ENCODE results near the gene TRPC5OS.

Gene TRPC5OS
- 0 to 0.21 reads per million in 2 donors for total RNA-seq

GRCh38 chrX:111875881-111876280 is at the start of gene TRPC5OS:
Gene TRPC5OS (plus strand): TSS chrX:111876181. CDS start chrX:111901850, 25,669 bp downstream.
- DNase-seq: no peak

- DNase-seq: no peak
Observed at GRCh38 chrX:111829345-111829744, 46.6 kb upstream of the TRPC5OS start.

- no peak for DNase-seq
Observed at GRCh38 chrX:111830571-111830970, 45.4 kb upstream of the TRPC5OS start.

GRCh38 chrX:111831343-111831742 is 44.6 kb upstream of the TRPC5OS start:
- no peak for DNase-seq

GRCh38 chrX:111837197-111837596 is 38.8 kb upstream of the TRPC5OS start:
- no peak for DNase-seq

- DNase-seq: no peak
Observed at GRCh38 chrX:111847491-111848133, 28.4 kb upstream of the TRPC5OS start.

GRCh38 chrX:111848541-111848940 is 27.4 kb upstream of the TRPC5OS start:
- DNase-seq: no peak

GRCh38 chrX:111850975-111851374 is 25.0 kb upstream of the TRPC5OS start:
- DNase-seq: no peak

- no peak for DNase-seq
Observed at GRCh38 chrX:111854556-111855490, 21.2 kb upstream of the TRPC5OS start.

- DNase-seq: no peak
Observed at GRCh38 chrX:111857534-111858060, 18.4 kb upstream of the TRPC5OS start.

GRCh38 chrX:111861605-111862004 is 14.4 kb upstream of the TRPC5OS start:
- DNase-seq: no peak

- DNase-seq: no peak
Observed at GRCh38 chrX:111867236-111867635, 8.7 kb upstream of the TRPC5OS start.

- no peak for DNase-seq
Observed at GRCh38 chrX:111868726-111869638, 7.0 kb upstream of the TRPC5OS start.

- DNase-seq: no peak
Observed at GRCh38 chrX:111869639-111870034, 6.3 kb upstream of the TRPC5OS start.

GRCh38 chrX:111874241-111874640 is 1.7 kb upstream of the TRPC5OS start:
- no peak for DNase-seq

- DNase-seq: no peak
Observed at GRCh38 chrX:111876646-111877045, 665 bp downstream of the TRPC5OS start.

GRCh38 chrX:111877681-111878080 is 1.7 kb downstream of the TRPC5OS start:
- no peak for DNase-seq

- DNase-seq: no peak
Observed at GRCh38 chrX:111880735-111881134, 4.8 kb downstream of the TRPC5OS start.

GRCh38 chrX:111881715-111882114 is 5.7 kb downstream of the TRPC5OS start:
- DNase-seq: no peak

GRCh38 chrX:111886678-111887077 is 10.7 kb downstream of the TRPC5OS start:
- DNase-seq: no peak

GRCh38 chrX:111888600-111888999 is 12.6 kb downstream of the TRPC5OS start:
- DNase-seq: no peak

- DNase-seq: no peak
Observed at GRCh38 chrX:111892375-111892774, 16.4 kb downstream of the TRPC5OS start.

GRCh38 chrX:111896148-111896547 is 20.2 kb downstream of the TRPC5OS start:
- no peak for DNase-seq

All from T-helper 9 cell (primary cell).